Activated CD4-positive, alpha-beta T cell treated with anti-CD3 and anti-CD28 coated beads, Interleukin-2, amount 50 U/mL, for 4 hours (primary cell): Measurements from ENCODE around the gene PAEP.
"Not testable (repeated sequence)": the region's sequence is repeated elsewhere in the genome, so short reads cannot be mapped to it uniquely, and the experiment has no call there.

Source experiments
- DNase-seq, 2 experiments: peaks; one replicate each; pipeline ENCODE4 v3.0.0-alpha.2; 2020

Gene PAEP

DNA sequence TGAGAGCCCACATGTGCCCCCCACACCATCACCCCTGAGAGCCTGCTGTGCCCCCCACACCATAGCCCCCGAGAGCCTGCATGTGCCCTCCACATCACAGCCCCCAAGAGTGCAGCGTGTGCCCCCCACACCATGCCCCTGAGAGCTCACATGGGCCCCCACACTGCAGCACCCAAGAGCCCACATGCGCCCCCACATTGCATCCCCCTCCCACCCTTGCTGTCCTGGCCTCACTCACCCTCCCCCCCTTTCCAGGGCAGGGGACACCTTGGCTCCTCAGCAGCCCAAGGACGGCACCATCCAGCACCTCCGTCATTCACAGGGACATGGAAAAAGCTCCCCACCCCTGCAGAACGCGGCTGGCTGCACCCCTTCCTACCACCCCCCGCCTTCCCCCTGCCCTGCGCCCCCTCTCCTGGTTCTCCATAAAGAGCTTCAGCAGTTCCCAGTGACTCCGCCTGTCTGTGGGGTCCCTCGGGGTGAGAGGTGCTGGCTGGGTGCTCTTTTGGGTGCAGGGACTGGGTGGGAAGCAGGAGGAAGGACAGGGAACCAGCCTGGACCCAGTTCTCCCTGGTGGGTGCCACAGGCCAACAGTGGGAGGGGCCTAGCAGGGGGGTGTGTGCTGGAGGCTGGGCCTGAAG, 35.3 kb upstream of the PAEP start:
- no peak for DNase-seq

DNA sequence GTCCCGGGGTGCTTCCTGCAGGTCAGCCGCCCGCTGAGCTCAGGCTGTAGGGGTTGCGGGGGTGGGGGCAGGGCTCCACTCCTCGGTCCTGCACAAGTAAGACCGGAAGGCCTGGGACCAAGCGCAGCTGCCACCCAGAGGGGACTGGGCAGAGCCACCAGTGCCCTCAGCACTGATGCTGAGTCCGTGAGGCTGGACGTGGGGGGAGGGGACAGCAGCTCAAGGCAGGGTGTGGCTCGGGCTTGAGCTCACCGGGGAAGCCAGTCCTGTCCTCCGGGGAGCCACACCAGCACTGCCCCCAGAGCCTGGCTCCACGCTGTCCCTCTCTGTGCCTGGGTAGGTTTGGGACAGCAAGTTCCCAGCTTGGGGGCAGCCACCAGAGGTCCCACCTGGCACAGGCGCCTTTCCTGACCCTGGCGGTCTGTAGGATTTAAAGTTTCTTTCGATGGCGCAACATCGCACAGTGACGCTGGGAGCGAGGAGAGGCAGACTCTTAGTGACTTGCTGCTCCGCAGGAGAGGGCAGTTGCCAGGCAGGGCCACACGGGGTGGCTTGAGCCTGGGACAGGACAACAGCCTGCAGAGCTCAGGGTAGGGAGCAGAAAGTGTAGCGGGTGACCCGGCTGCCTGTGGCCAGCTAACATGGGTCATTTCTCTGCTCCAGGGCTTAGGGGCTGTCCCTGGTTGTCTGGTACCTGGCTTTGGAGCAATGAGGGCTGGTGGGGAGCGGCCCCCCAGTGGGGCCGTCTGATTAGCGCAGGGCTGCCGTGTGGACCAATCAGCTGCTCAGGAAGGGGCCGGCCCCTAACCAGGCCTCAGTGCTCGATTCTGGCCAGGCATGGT, 34.6 kb upstream of the PAEP start:
- no peak for DNase-seq

DNA sequence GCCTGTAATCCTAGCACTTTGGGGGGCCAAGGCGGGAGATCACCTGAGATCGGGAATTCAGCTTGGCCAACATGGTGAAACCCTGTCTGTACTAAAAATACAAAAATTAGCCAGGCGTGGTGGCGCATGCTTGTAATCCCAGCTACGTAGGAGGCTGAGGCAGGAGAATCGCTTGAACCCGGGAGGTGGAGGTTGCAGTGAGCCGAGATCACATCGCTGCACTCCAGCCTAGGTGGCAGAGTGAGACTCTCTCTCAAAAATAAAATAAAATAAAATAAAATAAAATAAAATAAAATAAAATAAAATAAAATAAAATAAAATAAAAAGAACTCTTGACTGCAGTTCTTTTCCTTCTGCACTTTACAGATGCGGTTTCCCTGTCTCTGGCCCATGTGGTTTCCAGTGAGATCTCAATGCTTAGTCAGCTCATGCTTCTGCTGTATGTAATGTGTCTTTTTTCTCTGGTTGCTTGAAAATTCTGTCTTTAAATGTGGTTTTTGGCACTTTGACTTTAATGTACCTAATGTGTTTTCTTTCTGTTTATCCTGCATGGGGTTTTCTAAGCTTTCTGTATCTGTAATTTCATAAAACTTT, 32.6 kb upstream of the PAEP start:
- DNase-seq, result not testable (repeated sequence)

DNA sequence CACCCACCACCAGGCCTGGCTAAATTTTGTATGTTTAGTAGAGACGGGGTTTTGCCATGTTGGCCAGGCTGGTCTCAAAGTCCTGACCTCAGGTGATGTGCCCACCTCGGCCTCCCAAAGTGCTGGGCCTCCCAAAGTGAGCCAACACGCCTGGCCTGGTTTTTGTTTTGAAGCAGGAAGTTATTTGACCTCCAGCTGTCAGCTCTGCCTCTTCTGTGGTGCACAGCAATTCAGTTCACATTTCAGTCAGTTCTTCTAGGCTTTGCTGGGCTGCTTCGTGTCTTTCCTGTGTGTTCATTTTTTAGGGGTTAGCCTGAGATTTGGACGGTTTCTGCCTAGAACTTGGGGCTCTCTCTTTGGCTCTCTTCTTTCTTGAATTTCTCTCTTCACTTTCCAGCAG, 31.4 kb upstream of the PAEP start:
- DNase-seq, result no peak

DNA sequence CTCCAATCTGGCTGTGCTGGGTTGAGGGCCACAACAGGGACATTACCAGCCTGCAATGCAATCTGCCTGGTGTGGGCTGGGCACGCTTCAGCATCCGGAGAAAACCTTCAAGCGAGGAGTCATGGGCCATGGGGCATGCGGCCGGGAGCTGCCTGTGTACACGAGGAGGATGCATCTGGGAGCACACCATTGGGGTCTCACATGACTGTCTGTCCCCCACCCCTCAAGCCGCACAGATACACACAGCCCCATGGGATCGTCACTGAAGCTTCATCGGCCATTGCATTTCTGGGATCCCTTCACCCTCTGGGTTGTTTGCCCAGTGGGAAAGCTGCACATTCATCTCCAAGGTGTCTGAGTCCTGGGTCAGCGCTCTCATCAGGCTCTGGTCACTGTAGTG, 30.5 kb upstream of the PAEP start:
- no peak for DNase-seq

DNA sequence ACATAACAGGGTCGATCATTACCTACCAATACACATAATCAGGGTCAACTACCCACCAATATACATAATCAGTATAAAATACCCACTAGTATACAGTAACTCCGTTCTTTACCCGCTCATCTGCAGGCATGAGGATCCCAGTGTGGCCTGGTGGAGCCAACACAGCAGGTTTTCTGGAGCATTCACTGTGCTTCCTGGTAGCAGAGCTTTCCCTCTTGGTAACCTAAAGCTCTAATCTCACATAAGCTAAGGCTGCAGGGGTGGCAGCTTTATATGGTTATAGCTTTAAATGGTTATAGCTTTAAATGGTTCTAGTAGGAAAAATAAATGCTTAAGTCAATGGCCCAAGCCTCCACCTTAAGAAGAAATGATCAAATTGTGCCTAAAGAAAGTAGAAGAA, 28.4 kb upstream of the PAEP start:
- DNase-seq, result no peak

DNA sequence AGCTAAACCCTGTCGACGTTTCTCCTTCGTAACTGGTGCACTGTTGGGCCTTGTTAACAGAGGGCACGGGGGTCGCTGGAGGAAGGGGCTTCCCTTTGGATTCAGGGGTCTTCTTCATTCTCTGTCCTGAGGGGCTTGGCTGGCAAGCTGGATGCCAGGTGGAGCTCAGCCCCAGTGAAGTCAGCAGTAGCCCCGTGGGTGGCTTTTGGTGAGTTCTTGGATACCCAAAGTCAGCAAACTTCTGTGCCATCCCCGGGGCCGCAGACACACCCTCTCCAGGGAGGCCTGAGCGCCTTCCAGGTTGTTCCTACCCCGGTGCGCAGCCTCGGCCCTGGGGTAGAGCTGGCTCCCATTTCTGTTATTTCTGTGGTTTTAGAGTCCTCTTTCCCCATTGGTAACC, 27.9 kb upstream of the PAEP start:
- no peak for DNase-seq

DNA sequence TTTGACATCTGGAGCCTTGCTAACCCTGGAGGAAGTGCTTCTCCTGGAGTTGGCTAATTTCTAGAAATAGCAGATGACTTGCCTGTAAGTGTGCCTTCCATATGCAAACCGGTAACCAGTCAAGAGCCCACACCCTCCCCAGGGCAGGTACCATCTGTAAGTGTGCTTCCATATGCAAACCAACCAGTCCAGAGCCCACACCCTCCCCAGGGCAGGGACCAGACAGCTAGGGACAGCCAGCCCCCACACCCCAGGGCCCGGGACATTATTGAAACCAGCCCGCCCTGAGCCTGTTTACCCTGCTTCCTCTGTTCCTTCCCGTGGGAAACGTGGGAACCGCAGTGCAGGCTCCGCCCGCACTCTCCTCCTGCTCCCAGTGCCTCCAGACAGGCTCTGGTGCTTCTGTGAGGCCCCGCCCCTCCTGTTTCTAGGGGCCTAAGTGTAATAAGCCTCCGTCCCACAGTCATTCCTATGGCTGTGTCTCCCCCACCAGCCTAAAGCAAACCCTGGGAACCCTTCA, 27.3 kb upstream of the PAEP start:
- not testable (repeated sequence) for DNase-seq

DNA sequence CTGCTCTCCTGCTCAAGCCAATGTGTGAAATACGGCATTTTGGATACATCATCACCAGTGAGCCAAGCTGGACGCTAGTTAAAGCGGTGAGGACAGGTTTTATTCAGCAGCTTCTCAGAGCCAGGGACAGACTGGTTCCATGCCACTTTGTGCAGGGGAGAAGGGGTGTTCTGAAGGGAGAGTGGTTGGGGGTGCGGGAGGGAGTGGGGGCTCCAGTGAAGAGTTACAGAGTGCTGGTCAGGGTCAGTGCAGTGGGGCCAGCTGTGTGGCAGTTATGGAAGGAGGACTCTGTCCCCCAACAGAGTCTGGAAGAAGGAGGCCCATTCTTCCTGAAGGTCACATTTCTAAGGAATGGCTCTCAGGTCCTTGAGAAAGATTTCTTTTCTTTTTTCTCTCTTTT, 26.7 kb upstream of the PAEP start:
- DNase-seq, result not testable (repeated sequence)

DNA sequence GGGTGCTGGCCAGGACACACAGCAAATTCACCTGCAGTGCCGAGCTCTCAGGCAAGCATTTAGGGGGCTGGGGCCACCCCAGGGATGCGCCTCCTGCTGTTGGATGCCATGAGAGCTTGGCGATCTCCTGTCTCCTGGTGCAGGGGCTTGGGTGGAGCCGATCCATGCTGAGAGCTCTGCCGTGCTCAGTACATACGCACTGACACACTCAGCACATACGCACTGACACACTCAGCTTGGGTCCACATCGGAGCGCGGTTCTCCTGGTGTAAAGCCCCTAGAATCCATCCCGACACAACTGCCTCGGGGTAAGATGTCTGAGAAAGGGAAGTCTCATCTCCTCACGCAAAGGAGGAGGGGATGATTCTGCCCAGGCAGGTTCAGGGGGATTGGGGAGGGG, 25.9 kb upstream of the PAEP start:
- not testable (repeated sequence) for DNase-seq

DNA sequence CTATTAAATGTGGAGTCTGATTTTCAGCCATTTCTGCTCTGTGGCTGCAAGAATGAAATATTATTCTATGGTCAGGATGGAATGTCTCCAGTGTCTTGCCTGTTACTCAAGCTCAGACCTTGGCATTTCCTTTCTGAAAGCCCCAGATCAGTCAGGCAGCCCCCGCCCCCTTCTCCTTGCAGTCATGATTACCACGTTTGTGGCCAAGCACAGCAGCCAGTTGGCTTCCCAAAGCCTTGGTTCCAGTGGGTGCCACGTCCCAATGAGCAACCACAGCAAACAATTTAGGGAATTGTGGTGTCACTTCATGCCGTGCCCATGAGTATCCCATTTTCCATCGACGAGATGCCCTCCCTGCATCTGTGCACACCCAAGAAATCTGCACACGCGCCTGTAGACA, 25.3 kb upstream of the PAEP start:
- DNase-seq, result no peak

DNA sequence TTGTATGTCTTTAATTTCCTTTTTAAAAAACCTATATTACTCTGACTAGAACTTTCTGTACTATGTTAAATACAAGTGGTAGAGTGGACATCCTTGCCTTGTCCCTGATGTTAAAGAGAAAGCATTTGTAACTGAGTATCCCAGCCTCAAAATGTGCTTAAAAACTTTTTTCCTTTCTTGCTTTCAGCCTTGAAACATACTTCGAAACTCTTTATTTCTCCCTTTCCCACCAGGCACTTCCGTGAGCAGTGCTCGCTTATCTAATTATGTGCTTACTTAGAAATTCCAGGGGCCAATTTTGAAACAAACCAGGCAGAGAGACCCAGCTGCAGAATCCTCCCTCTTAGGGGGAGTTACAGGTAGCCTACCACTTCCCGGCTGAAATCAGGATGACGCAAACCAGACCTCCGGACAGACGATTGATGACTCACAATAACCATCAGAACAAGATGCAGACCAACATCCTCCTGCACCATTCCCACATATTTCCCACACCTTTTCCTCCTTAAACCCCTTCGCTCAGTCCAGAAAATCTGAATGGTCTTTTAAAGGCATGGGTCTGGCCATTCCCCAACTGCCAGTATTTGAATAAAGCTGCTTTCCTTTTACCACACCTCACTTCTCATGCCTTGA, 18.2 kb upstream of the PAEP start:
- DNase-seq, result not testable (repeated sequence)

DNA sequence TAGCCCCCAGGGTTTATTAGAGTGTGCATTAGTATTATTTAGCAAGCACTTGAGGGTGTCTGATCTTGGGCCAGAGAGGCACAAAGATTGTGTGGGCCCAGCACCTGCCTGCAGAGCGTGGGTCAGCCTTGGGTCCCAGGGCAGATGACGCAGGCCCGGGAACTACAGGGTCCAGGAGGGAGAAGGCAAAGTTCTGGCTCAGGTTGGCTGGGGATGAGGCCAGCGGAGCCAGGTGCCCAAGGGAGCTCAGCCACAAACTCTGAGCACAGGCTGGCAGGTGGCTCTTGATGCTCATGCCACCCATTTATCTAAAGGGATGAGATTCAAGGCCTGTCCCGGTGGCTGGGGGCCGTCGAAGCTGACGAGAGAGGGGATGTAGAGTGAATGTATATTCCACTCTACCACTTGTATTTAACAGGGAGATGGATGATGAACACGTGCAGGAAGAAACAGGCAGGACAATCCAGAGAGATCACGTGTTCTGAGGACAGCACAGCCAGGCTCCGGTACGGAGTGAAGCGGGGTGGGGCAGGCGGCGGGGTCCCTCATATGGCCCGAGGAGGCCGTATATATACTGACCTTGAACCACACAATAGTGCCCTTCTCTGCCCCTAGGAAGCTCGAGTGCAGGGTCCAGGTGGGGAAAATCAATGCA, 16.4 kb upstream of the PAEP start:
- DNase-seq, result no peak

DNA sequence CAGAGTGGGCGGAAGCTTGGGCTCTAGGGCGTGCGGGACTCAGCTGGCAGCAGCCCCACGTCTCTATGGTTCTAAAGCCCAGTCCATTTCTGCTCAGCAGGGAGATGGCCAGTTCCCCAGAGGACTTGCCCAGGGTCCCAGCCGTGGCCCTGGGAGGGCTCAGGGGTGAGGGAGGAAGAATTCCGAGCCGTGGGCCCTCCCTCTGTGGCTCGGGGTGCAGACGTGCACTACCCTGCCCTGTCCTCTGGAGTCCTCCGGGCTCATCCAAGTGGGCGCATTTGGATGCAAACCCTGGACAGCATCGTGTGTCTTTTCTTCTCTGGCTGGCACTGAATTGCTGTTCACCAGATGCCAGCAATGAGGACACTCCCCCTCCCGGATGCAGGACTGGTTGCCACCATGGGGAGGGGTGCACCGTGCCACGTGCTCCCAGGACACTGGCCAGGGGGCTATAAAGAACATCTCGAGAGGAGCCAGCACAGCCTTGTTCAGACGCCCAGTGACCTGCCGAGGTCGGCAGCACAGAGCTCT, 15.8 kb upstream of the PAEP start, which contains the start of gene OBP2A:
Gene OBP2A, plus strand, starts transcription at position 481 of the 531 bp plus-strand sequence. CDS start 55 bp downstream, outside the sequence.
- not testable (repeated sequence) for DNase-seq

DNA sequence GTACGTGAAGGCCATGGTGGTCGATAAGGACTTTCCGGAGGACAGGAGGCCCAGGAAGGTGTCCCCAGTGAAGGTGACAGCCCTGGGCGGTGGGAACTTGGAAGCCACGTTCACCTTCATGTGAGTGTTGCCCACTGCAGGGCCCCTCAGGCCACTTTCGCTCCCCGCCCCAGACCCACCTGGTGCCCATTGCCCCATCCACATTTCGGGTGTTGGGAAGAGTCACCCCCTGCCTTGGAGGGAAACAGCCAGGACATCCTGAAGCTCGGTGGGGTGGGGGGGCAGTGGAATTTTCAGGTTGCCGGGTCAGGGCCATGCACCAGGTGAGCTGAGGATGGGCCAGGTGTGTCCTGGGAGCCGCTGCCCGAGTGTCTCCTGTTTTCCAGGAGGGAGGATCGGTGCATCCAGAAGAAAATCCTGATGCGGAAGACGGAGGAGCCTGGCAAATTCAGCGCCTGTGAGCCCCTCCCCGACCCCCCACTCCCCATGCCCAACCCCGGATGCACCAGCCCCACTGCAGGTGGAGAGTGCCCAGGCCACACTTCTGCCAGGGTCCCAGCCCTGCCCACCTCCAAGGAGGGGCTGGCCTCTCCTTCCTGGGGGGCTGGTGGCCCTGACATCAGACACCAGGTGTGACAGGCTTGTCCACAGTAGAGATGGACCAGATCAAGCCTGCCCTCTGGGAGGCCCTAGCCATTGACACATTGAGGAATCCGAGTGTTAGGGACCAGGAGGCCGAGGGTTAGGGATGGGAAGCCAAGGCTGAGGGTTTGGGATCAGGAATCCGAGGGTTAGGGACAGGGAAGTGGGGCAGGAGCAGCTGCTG, 14.6 kb upstream of the PAEP start:
- DNase-seq, result not testable (repeated sequence)

DNA sequence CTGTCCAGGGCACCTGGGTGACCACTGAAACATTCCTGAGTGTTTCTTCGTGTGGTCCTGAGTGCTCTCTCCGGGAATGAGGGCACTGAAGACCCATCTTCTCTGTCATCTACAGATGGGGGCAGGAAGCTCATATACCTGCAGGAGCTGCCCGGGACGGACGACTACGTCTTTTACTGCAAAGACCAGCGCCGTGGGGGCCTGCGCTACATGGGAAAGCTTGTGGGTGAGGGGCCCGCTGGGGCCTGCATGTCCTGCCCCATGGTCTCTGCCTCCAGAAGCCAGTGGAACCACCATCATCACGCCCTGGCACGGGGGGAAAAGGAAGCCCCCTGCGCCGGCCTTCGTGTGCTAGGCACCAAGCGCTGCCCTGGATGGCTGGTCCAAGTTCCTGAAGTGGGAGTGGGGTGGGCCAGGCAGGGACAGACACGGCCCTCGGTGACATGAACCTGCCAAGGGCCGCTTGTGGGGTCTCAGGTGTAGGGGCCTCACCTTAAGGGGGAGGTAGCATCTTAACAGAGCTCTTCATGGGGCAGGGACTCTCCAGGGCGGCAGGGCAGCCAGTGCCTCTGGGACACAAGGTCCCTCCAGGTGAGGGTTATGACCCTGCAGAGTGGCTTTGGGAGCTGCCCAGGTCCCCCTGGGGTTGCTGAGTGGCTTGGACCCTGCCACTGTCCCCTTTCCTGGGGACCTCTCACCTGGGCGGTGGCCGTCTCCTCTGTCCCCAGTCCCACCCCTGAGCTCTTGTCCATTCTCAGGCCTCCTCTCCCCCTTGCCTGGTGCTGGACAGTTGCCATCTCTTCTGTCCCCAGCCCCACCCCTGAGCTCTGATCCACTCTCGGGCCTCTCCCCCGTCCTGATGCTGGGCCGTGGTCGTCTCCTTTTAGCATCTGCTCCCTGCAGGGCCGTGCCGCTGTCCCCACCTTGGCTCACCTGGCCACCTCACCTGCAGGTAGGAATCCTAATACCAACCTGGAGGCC, 13.5 kb upstream of the PAEP start:
- DNase-seq, result no peak

DNA sequence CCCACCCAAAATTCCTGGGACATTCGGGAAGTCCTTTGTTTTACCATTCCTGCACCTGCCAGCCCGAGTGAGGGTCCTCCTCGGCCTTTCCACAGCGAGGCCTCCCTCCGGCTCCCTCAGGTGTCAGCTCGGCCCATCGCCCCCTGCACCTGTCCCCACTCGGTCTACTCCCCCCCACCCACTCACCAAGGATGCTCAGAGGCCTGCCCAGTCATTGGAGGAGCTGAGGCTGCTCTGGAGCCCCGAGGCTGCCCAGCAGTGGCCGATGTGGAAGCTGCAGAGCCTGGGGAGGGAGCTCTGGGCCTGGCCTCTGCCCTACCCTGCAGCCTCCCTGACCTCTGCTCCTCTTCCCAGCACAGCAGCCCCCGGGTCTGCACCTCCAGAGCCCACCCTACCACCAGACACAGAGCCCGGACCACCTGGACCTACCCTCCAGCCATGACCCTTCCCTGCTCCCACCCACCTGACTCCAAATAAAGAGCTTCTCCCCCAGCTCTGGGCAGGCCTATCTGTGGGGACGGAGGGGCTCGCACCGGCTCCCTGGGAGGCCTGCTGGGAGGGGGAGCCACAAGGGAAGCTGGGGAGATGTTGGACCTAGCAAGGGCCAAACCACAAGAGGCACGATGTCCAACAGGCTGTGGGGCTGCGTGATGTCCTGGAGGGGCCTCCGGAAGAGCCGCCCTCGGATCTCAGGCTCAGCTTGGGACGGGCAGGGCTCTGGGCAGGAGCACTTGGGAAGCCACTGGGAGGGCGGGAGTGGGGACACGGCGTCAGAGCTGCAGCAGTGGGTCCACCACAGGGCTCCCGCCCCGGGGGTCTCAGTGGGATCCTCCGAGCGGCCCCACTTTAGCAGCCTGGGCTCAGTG, 11.8 kb upstream of the PAEP start:
- not testable (repeated sequence) for DNase-seq

DNA sequence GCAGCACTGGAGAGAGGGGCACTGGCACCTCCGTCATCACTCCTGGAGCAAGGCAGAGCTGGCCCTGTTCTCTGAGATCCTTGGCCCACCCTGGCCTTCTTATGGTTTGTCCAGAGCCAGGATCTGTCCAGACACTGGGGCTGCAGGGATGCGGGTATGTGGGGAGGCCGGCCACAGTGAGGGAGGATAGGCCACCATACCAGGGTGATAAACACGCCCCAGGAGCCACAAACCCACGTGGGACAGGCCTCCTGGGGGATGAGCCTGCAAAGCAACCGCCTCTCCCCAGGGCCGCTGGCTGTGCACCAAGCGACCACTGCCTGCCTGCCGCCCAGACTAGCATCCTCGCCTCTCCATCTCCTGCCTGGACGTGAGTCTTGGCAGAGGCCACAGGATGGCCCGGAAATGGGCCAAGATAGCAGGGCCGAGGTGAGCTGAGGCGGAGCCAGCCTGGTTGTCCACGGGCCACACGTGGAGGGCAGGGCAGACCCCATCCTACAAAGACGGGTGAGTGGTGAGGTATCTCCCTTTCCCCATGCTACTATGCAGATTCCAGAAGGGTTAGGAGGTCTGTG, 11.1 kb upstream of the PAEP start:
- DNase-seq, result no peak

DNA sequence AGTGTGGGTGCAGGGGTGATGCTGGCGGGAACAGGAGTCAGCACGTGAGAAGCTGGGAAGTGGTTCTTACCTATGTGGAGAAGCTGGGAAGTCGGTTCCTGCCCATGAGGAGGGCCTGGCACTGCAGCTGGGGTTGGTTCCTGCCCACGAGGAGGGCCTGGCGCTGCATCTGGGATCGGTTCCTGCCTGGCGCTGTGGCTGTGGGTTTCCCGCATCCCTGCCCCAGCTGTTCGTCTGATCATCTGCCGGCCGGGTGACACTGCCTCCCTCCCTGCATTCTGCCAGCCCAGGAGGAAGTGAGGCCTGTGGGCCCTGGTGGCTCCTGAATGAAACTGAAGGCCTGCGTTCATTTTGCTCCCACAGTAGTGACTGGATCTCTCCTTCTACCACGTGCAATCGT, 10.5 kb upstream of the PAEP start:
- DNase-seq, result no peak
